Hepatocyte (in vitro differentiated cells): Measurements from ENCODE around the gene EFCAB6.

Source experiments
- CTCF ChIP-seq: fragments of 200-600 bp; sonication (generic); IDR thresholded peaks from 2 replicates; pipeline ENCODE4 v1.5.1; 2016; ENCODE audit warnings: antibody characterized with exemption, mild to moderate bottlenecking; ENCODE audit not compliant: poor library complexity
- EZH2 ChIP-seq: fragments of 200-600 bp; sonication (generic); IDR thresholded peaks from 2 replicates; pipeline ENCODE4 v1.6.1; 2016; ENCODE audit warnings: antibody characterized with exemption, mild to moderate bottlenecking, borderline replicate concordance
- EZH2phosphoT487 ChIP-seq: fragments of 200-600 bp; sonication (generic); IDR thresholded peaks from one replicate; pipeline ENCODE4 v1.6.1; 2018; ENCODE audit warnings: antibody characterized with exemption, mild to moderate bottlenecking, low read depth, moderate library complexity; ENCODE audit not compliant: unreplicated experiment, severe bottlenecking

GRCh38 chr22:43587574-43587973 lies 224.5 kb downstream of the EFCAB6 start:
- TF ChIP-seq CTCF (no peak), EZH2phosphoT487 (no peak), EZH2 (no peak)
